Stimulated activated CD8-positive, alpha-beta memory T cell treated with anti-CD3 and anti-CD28 coated beads, Interleukin-12 subunit alpha, Interleukin-12 subunit beta, amount 100 ng/mL, for 1 hour (primary cell): ENCODE data around the gene KLF15.

ENCODE experiments used
- DNase-seq: peaks from one replicate; pipeline ENCODE4 v3.0.0-alpha.2; 2020; ENCODE audit warnings: low read depth

Gene KLF15

GRCh38 chr3:126320517-126321293, 36.5 kb downstream of the KLF15 start:
- no peak for DNase-seq

- no peak for DNase-seq
Measured at GRCh38 chr3:126319701-126320295, 37.4 kb downstream of the KLF15 start.

- no peak for DNase-seq
Measured at GRCh38 chr3:126317029-126317996, 39.9 kb downstream of the KLF15 start.

- DNase-seq, result no peak
Measured at GRCh38 chr3:126316501-126316939, 40.7 kb downstream of the KLF15 start.

- no peak for DNase-seq
Measured at GRCh38 chr3:126316031-126316461, 41.2 kb downstream of the KLF15 start.

- DNase-seq, result no peak
Measured at GRCh38 chr3:126314790-126315658, 42.2 kb downstream of the KLF15 start.

GRCh38 chr3:126314305-126314789, 42.9 kb downstream of the KLF15 start:
- DNase-seq, result no peak

GRCh38 chr3:126313580-126314304, 43.5 kb downstream of the KLF15 start:
- DNase-seq, result no peak

GRCh38 chr3:126313166-126313565, 44.0 kb downstream of the KLF15 start:
- no peak for DNase-seq

GRCh38 chr3:126312341-126312740, 44.9 kb downstream of the KLF15 start:
- no peak for DNase-seq

- no peak for DNase-seq
Measured at GRCh38 chr3:126311338-126311978, 45.8 kb downstream of the KLF15 start.

- no peak for DNase-seq
Measured at GRCh38 chr3:126310816-126311215, 46.4 kb downstream of the KLF15 start.

GRCh38 chr3:126309861-126310655, 47.1 kb downstream of the KLF15 start:
- no peak for DNase-seq

- no peak for DNase-seq
Measured at GRCh38 chr3:126309165-126309564, 48.0 kb downstream of the KLF15 start.

GRCh38 chr3:126308394-126309125, 48.6 kb downstream of the KLF15 start:
- DNase-seq, result no peak

GRCh38 chr3:126307591-126308393, 49.4 kb downstream of the KLF15 start:
- DNase-seq, result no peak

- DNase-seq, result no peak
Measured at GRCh38 chr3:126306888-126307482, 50.2 kb downstream of the KLF15 start.
